Fibroblast of the conjunctiva (primary cell): Measurements from ENCODE around the gene ZNF778.

Experiments
- DNase-seq: peaks from one replicate; pipeline ENCODE4 v3.0.0-alpha.2; 2010; ENCODE audit warnings: low read depth

The ZNF778 gene

DNA sequence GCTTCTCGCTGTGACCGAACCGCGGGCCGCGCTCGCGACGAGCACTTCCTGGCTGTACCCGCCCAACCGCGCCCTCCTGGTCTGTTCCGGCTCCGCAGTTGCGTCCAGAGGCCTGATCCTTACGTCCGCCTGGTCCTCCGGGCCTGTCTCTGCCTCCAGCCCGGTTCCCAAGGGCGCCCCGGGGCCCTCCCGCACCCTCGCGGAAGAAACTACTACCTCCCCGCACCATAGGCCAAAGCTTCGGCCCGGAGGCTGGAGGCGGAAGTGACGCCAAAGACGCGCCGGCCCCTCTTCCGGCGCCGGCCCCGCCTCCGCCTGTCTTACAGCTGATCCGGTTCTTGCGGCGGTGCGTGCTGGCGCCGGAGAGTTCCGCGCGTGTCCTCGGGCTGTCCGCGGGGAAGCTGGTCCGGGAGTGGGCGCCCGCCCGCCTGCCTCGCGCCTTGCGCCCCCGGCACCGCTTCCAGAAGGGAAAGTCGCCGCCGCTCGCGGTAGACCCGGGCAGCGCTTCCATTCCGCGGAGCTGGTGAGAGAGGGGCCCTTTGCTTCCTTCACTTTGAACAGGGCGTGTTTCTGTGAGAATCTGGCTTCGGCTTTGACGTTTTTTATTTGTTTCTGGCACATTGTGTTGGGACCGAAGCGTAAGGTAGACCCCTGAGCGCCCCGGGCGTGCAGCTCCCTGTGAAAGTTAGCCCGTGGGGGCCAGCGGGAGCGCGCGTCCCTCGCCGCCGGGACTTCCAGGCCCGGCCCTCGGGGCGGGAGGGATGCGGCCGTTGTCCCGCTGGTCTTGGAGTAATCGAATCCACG, at the start of gene ZNF778:
Gene ZNF778, plus strand, starts transcription at position 316 of the 804 bp plus-strand sequence. CDS start 3,425 bp downstream, outside the sequence.
- peak; percentile 34 for DNase-seq

DNA sequence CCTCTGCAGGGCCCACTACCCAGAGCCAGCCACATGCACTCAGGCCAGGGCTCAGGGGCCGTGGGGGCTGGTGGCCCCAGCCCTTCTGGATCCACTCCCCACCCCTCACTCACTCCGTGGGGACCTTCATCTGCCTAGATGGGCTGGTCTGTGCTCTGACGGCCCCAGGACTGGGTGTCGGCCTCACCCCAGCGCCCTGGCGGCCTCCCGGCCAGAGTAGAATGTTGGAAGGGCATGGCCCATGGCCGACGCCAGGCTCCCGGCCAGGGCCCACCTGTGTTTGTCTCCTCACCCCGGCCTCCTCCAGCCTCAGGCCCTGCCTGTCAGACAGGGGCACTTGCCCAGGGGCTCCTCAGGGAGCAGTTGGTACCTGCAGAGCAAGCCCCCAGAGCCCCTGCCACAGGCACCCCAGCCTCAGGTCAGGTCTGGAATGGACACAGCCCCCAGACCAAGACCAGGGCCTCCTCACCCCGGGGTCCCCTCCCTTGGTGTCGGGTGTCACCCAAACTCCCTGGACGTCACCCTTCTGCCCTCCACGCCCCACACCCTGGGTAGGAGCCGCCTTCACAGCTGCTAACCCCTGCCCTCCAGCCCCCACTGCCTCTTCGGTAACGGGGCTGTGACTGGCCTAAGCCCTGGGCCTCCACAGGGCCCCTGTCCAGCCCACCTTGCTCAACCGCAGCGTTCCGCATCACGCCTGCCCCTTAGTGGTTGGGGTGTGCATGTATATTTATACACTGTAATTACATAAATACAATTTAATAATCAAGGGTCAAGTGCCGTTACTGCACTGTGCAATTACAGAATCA, 48.9 kb upstream of the ZNF778 start:
- DNase-seq: no peak

DNA sequence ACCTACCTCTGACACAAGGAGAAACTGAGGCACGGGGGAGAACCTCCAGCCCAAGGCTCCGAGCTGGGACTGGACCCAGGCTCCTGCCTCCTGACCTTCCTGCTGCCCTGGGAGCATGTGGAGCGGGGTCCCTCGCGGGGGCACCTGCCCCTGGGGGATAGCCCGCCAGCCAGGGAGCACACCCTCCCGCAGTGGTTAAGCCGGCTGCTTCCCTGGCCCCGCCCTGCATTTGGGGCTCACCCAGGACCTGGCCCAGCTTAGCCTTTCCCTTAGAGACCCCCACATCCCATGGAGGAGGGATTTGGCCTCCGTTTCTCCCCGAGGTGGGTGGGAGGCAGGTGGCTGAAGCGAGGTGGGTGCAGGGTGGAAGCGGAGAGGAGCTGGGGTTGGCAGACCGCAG, 47.7 kb upstream of the ZNF778 start:
- no peak for DNase-seq

DNA sequence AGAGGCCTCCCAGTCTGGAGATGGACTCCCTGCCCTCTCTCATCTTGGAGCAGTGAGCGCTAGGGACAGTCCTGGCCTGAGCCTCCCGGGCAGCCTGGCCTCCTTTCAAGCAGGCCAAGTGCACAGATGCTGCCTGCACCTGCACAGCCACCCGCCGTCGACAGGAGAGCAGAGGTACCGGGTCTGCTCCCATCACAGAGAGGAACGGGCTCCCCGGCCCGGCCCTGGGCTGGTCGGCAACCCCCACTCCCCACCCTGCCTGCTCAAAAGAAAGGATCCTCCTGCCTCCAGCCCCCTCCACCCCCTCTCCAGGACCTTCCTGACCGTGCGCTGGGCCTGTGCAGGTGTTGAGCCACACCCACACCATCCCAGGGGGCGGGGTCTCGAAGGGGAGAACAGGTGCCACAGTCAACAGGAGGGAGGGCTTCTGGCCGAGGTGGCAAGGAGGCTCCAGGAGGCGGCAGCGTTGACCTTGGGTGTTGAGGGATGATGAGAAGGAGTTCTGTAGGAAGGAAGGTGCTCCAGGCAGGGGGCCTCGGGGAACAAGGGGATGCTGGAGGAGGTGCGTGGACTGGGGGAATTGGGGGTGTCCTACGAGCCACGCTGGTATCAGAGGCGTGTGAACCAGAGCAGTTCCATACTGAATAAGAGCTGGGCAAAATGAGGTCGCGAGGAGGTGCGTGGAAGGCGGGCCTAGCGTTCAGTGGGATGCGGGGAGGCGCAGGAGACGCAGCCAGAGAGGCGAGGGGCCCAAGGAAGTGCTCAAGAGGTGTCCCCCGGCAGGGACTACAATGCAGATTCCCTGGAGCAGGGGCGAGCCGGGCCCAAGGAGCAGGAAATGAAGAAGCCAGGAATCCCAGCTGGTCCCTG, 46.9 kb upstream of the ZNF778 start:
- no peak for DNase-seq

- DNase-seq: peak; percentile 72
These were observed 46.0 kb upstream of the ZNF778 start, which contains the start of gene CDH15 for GRCh38 chr16:89171216-89172170. Gene CDH15 (plus strand): TSS chr16:89171748. CDS start chr16:89171832, 84 bp downstream.

DNA sequence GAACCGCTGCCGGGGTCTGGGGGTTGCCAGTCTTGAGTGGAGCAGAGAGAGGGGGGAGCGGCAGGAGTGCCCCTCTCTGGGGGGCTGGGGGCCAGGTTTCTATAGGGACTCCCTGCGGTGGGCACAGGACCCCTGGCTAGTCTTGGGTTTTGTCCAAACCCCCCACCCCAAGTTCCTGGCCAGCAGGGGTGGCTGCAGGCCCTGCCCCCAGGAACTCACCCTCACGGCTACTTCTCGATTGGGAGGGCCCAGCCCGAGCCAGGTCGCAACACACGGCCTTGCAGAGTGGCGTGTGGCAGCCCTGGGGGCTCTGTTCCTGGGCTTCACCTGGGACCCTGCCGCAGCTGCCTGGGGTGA, 45.4 kb upstream of the ZNF778 start:
- no peak for DNase-seq

- DNase-seq: no peak
These were observed 44.9 kb upstream of the ZNF778 start for GRCh38 chr16:89172528-89173173.

- DNase-seq: no peak
These were observed 44.2 kb upstream of the ZNF778 start for GRCh38 chr16:89173174-89173921.

DNA sequence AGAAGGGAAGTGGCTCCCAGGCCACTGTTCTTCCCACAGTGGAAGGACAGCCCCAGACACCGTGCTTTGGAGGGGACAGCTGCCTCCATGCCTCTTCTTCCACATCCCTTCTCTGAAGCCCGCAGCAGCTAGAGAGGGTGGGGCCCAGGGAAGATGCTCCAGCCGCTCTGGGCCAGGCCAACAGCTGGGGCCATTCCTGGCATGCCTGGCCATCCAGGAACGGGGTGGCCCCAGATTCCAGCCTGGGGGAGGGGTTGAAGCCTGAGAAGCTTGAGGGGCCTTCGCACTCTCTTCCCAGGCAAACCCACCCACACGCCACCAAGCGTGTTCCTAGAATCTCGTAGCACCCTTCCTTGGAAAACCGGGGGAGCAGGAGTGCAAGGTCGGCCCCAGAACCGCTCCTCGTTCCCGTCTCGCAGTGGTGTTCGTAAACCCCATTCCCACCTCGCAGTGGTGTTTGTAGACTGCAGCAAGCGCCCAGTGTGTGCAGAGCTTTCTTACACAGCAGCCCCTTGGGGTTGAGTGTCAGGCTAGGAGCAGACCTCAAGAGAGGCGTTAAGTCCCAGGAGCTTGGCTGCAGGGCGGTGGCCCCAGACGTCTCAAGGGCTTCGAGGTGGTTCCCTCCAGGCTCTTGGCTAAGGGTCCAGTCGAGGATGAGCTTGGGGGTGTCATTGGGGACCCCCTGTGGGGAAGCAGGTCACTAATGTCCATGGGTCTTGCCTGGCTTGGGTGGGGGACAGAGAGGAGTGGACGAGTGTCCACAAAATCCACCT, 43.3 kb upstream of the ZNF778 start:
- DNase-seq: no peak

DNA sequence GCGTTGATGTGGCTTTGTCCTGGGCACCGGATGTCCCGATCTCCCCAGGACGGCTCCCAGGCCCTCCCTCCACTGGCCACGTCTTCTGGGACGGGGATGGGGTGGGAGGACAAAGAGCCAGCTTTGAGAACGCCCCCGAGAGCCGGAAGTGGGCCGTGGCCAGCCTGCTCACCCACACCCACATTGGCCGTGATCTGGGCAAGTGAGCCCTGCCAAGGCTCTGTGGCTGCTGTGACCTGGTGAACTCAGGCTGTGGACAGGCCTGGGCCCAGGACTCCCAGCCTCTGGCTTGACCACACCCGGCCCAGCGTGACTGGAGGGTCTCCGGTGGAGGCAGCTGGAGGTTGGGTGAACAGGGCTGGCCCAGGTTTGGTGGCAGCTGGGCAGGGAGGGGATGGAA, 42.6 kb upstream of the ZNF778 start:
- DNase-seq: no peak

GRCh38 chr16:89175280-89176146, 42.0 kb upstream of the ZNF778 start:
- no peak for DNase-seq

DNA sequence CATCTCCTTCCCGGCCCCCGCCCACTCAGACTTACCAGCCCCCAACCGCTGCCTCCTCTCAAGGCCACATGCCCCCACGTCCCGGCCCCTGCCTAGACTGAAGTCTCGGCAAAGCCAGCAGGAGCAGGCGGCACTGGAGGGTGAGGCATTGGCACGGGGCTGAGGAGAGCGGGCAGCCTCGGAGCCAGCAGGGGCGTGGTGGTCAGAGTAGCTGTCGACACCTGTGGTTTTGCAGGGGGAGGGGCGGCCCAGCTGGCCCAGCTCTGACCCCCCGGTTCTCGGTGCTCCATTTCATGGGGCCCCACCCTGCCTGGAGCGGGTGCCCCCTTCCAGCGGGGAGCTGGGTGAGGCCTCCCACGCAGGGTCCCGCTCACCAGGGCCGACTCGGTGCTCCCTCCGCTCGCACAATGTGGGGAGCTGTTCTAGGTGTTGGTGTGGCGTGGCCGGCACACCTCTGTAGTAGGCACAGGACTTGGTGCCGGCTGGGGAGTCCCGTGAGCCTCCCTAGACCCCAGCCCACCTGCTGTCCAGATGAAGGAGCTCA, 41.3 kb upstream of the ZNF778 start:
- DNase-seq: no peak

DNA sequence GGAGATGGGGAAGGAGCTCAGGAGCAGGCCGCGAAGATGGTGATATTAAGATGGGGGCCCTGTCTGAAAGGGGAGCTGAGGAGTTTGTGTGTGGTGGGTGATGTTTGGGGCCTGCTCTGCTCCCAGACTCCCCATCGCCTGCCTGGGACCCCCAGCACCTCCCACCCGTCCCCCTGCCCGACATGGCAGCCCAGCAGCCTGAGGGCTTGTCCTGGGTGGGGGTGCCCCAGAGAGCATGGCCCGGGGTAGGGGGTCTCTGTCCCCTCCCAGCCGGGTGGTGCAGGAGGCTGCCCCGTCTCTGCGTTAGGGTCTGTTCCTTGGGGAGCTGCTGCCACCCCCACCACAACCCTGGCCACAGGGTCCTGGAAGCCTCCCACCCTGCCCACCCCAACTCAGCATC, 40.8 kb upstream of the ZNF778 start:
- DNase-seq: no peak

GRCh38 chr16:89177501-89177900, 40.0 kb upstream of the ZNF778 start:
- DNase-seq: no peak

GRCh38 chr16:89178453-89179147, 38.9 kb upstream of the ZNF778 start:
- DNase-seq: no peak

GRCh38 chr16:89179148-89179484, 38.4 kb upstream of the ZNF778 start:
- DNase-seq: no peak

- DNase-seq: no peak
These were observed 37.7 kb upstream of the ZNF778 start for GRCh38 chr16:89179656-89180315.
